Globus pallidus (tissue), 1 donor: ENCODE measurements around the gene CLASP1.
"Not testable (repeated sequence)": the region's sequence is repeated elsewhere in the genome, so short reads cannot be mapped to it uniquely, and the experiment has no call there.

ENCODE experiments used
- DNase-seq: peaks from one replicate; pipeline ENCODE4 v3.0.0-alpha.2; 2015; ENCODE audit warnings: low spot score

Gene CLASP1

DNA sequence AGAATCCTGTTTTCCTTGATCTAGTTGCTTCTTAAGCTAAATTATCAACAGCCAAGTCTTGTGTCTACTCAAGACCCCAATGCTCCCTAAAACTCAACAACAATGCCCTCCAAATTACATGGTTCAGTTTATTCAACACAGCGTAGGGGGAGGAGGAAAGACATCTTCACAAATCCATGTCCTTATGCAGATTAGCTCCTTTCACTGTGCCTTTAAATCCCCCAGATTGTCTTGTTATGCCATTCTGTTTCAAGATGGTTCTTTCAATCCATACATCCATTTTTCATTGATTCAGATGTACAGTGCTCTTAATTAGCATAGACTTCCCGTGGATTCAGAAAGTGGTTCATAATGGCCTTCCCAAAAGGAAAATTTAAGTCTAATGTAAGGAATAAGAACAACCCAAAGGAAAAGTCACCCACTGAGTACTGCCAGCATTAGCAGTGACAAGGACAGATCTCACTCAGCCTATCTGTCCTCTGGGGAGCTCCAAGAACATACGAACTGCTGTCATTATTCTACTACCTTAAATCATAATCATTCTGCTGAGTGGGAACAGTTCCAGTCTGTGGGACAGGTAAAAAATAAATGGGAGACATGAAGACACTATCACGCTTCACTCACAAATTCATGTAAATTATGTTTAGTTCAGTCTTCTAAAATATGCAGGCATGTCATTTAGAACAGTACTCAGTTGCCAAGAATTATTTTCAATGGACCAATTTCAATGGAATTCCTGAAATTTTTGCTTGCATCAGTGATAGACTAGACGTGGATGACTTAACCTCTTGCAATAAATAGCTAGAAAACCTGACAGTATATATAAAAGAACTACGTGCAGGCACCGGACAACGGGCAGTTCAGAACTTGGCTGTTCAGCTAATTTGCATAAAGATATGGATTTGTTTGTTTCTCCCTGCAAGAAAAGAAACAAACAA is 177.5 kb downstream of the CLASP1 start:
- DNase-seq: no peak

DNA sequence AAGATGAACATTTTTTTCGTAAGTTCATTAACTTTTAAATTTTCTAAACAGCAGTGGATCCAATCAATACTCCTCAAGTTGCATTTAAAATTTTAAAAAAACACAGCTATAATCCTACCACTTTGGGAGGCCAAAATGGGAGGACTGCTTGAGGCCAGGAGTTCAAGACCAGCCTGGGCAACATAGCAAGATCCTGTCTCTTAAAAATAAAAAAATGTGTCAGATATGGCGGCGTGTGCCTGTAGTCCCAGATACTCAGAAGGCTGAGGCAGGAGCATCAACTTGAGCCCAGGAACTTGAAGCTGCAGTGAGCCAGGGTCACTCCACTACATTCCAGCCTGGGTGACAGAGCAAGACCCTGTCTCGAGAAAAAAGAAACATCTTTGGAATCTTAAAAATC is 178.3 kb downstream of the CLASP1 start:
- no peak for DNase-seq

GRCh38 chr2:121469356-121469755 is 179.9 kb downstream of the CLASP1 start:
- no peak for DNase-seq

- no peak for DNase-seq
These were observed 180.3 kb downstream of the CLASP1 start for GRCh38 chr2:121468936-121469335.

DNA sequence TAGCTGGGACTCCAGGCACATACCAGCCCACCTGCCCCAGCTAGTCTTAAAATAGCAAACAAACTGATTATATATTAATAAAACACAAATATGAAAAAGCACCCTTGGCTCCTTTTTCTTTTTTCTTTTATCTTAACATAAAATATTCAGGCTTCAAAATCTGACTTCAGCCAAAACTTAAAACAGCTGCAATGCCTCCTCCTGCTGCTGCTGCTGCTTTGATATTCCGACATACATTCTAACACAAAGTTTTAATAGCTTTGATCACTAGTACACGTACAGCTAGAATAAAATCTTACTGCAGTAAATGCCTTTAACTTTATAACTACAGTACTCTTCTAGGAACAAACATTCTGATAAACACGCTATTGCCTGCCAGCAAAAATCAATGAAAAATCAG is 190.0 kb downstream of the CLASP1 start:
- no peak for DNase-seq

- no peak for DNase-seq
These were observed 192.9 kb downstream of the CLASP1 start for GRCh38 chr2:121456325-121456724.

DNA sequence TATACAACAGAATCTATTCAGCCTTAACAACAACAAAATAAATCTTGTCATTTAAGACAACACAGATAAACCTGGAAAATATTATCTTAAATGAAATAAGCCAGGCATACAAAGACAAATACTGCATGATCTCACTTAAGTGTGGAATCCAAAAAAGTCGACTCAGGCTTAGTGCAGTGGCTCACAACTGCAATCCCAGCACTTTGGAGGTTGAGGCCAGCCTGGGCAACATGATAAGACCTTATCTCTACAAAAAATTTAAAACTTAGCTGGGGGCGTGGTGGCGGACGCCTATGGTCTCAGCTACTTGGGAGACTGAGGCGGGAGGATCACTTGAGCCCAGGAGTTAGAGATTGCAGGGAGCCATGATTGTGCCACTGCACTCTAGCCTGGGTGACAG is 193.8 kb downstream of the CLASP1 start:
- no peak for DNase-seq

- DNase-seq: no peak
These were observed 194.6 kb downstream of the CLASP1 start for GRCh38 chr2:121454549-121455090.

GRCh38 chr2:121451398-121451797 is 197.9 kb downstream of the CLASP1 start:
- DNase-seq: no peak

GRCh38 chr2:121450301-121450700 is 199.0 kb downstream of the CLASP1 start:
- DNase-seq: no peak

GRCh38 chr2:121446647-121447241 is 202.5 kb downstream of the CLASP1 start:
- DNase-seq: no peak

DNA sequence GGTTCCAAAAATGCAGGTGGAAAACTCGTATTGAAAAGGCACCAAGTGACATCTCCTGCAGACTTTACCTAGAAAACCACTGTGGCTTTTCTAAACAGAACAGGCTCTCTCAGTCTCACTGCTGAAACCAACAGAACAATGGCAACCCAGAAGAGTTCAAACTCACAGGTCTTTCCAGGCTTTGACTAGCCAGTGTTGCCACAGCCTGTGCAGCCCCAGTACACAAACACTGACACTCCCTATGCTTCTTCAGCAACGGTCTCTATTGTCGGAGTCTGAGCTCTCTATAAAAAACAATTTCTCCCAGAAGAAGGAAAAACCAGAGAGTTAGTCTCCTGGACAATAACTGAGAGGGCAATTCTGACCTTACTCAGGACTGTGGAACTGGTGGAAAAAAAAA is 206.4 kb downstream of the CLASP1 start:
- peak; percentile 24 for DNase-seq

DNA sequence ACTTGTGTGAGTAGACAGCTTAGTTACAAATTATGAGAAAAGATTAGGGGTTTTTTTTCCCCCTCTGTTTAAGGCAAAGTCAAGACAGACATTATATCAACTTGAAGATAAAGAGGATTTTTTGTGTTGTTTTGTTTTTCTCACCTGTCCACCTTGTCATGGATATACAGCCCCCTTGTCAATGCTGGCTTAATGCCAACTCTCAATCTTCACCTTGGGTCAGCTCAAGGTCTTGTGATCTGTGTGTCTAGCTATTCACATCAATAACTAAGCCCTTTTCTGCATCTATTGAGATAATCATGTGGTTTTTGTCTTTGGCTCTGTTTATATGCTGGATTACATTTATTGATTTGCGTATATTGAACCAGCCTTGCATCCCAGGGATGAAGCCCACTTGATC is 211.0 kb downstream of the CLASP1 start:
- DNase-seq: not testable (repeated sequence)

DNA sequence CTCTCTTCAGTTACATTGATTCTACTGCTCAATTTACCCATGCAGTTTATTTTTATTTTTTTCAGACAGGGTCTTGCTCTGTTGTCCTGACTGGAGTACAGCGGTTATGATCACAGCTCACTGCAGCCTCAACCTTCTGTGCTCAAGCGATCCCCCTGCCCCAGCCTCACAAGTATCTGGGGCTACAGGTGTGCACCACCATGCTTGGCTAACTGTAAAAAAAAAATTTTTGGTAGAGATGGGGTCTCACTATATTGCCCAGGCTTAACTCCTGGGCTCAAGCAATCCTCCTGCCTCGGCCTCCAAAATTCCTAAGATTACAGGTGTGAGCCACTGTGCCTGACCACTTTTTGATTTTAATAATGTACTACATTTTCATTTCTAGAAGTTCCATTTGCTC is 212.3 kb downstream of the CLASP1 start:
- DNase-seq: no peak

- no peak for DNase-seq
These were observed 213.5 kb downstream of the CLASP1 start for GRCh38 chr2:121435790-121436189.

GRCh38 chr2:121431214-121431613 is 218.0 kb downstream of the CLASP1 start:
- no peak for DNase-seq

GRCh38 chr2:121429927-121430520 is 219.2 kb downstream of the CLASP1 start:
- DNase-seq: no peak

DNA sequence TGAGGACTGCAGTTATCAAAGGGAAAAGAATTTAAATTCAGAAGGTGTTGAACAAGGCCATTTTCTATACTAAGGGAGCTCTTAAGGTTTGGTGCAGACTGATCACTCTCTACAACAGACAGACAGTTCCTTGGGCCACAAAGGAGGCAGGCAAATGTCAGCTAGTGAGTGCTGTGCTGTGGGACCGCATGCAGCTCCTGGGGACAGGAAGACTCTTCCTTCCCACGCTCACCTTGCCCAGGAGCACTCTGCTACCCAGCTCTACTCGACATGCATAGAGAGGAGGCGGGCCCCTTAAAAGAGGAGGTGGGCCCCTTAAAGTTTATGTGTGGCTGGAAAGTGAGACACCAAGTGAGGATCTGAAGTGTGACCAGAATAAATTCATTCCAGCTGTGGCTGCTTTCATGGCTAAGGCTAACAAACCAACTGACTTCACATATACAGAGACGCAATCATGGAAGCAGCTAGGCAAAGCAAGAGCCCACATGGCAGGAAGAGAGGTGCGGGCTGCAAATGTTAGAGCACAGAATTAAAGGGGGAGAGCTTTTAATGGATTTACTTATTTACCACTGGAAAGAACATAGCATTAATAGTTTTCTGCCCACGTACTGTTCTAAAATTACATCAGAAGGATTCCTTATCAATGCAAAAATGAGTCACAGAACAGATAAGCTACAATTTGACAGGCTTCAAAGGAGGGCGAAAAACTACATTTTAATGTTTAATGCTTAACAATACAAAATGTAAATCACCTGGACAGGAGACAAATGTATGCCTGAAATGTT is 220.0 kb downstream of the CLASP1 start:
- DNase-seq: no peak

DNA sequence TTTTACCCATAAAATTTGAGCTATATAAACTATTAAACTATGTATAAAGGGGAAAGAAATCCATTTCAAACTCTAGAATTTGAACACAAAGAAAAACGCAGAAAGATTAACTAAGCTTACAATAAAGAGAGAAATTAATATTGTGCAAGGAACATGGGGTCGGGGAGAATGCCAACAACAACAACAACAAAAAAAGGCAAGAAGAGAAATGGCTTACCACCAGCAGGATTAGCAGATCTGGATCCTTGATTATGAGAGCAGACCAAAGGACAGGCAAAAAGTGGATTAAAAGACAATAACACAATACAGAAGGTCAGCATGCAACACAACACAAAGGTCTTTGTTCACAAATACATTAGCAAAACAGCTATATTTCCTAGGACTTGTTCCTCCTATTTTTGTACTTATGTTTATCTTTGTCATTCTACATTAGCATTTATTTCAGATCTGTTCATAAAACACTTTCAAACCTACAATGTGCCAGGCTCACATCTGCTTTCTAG is 222.0 kb downstream of the CLASP1 start:
- peak; percentile 41 for DNase-seq

GRCh38 chr2:121420486-121420885 is 228.8 kb downstream of the CLASP1 start:
- DNase-seq: no peak

GRCh38 chr2:121419081-121419699 is 230.1 kb downstream of the CLASP1 start:
- DNase-seq: no peak
